T47D (cell line): ENCODE results near the gene SLC2A2.
A peak's percentile ranks its signal among the peaks of the same experiment; 100 is the strongest.

Source experiments
- DNase-seq, 2 experiments: peaks; one replicate each; pipeline versions ENCODE4 v3.0.0 to v3.0.0-alpha.2; 2011 to 2012; ENCODE audit warnings: low read depth in 1 of 2, low spot score in 1 of 2
- JUND ChIP-seq: IDR thresholded peaks from 2 replicates; pipeline ENCODE4 v1.6.1; 2012; ENCODE audit warnings: low read depth
- in situ Hi-C: cut with HindIII; loops from 2 replicates; pipeline ENCODE4 v1.10.0; 2016; ENCODE audit warnings: low sequenced_read_pairs, low pct_unique_long_range_greater_than_20kb

SLC2A2 gene

GRCh38 chr3:170967126-170967525, 59.4 kb downstream of the SLC2A2 start:
- TF ChIP-seq JUND: no peak
- in situ Hi-C loops: no loop called here
- no peak for DNase-seq

GRCh38 chr3:170966495-170966894, 60.0 kb downstream of the SLC2A2 start:
- no peak for TF ChIP-seq JUND
- no peak for DNase-seq
- in situ Hi-C loops: no loop called here

- no peak for DNase-seq
- in situ Hi-C loops: no loop called here
- no peak for TF ChIP-seq JUND
Observed at GRCh38 chr3:170962411-170962810, 64.1 kb downstream of the SLC2A2 start.

- DNase-seq: peak in 1 of 2 experiments; percentile 75
- in situ Hi-C loops: no loop called here
- no peak for TF ChIP-seq JUND
Observed at GRCh38 chr3:170961616-170962400, 64.7 kb downstream of the SLC2A2 start.

- in situ Hi-C loops: no loop called here
- no peak for TF ChIP-seq JUND
- no peak for DNase-seq
Observed at GRCh38 chr3:170959457-170959856, 67.1 kb downstream of the SLC2A2 start.

GRCh38 chr3:170956647-170957046, 69.9 kb downstream of the SLC2A2 start:
- no peak for TF ChIP-seq JUND
- in situ Hi-C loops: no loop called here
- no peak for DNase-seq

- in situ Hi-C loops: no loop called here
- TF ChIP-seq JUND: no peak
- DNase-seq: no peak
Observed at GRCh38 chr3:170953736-170954135, 72.8 kb downstream of the SLC2A2 start.

GRCh38 chr3:170953229-170953628, 73.3 kb downstream of the SLC2A2 start:
- in situ Hi-C loops: no loop called here
- TF ChIP-seq JUND: no peak
- DNase-seq: no peak

GRCh38 chr3:170949211-170949610, 77.3 kb downstream of the SLC2A2 start:
- DNase-seq: no peak
- in situ Hi-C loops: no loop called here
- TF ChIP-seq JUND: no peak

GRCh38 chr3:170947018-170947769, 79.3 kb downstream of the SLC2A2 start:
- TF ChIP-seq JUND: no peak
- in situ Hi-C loops: no loop called here
- no peak for DNase-seq
